ENCODE measurements around the gene MGAT2.
"Not testable (repeated sequence)": the region's sequence is repeated elsewhere in the genome, so short reads cannot be mapped to it uniquely, and the experiment has no call there.

MGAT2 gene

DNA sequence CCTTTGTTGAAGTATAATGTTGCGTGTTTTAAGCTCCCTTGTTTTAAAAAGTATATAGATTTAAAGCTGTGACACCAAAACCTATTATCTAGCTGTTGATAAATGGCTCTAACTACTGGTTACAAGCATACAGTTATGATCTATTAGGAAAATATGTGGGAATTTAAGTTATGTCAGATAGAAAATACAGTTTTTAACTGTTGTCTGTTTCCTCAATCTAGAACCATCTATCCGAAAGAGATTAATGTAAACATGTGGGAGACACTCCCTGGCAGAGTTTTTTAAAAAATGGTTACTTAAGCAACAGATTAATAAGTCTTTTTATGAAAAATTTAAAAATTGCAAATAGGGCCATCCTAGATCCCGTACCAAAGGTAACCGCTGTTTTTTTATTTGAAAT, 8.3 kb upstream of the MGAT2 start:
- no peak for DNase-seq (ENCODE audit: low read depth in 2 of 2)

DNA sequence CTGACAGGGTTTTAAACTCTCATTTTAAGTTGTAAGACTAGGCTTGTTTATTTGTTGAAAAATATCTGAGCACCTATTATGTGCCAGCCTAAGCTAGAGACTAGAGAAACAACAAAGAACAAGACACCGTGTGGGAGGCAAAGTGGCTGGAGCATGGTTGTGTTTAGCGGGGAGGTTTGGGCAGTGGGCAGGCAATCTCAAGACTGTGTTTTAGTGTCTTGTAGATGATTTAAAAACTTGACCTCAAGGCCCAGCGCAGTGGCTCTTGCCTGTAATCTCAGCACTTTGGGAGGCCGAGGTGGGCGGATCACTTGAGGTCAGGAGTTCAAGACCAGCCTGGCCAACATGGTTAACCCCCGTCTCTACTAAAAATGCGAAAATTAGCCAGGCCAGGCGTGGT, 7.9 kb upstream of the MGAT2 start:
- no peak for DNase-seq (ENCODE audit: low read depth in 2 of 2)

DNA sequence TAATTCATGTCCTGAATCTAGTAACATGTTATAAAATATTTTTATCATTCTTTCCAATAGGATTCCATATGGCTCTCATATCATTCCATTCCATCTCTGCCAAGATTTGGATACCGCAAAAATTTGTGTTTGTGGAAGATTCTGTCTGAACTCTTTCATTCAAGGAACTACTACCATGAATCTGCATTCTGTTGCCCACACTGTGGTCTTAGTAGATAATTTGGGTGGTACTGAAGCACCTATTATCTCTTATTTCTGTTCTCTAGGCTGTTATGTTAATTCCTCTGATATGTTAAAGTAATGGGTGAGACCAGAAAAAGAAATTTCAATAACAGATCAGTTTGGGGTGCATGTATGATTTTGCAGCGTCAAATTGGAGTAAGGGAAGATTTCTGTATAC, 6.4 kb upstream of the MGAT2 start:
- DNase-seq (ENCODE audit: low read depth in 2 of 2), result no peak

DNA sequence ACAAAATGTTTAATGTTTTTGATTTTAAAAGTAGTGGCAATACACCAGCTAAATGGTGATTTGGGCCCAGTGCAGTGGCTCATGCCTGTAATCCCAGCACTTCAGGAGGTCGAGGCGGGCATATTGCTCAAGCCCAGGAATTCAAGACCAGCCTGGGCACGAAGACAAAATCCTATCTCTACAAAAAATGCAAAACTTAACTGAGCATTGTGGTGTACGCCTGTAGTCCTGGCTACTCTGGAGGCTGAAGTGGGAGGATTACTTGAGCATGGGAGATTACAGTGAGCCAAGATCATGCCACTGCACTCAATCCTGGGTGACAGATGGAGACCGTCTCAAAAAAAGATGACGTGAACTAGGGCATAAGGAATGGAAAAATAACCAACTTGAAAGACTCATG, 4.8 kb upstream of the MGAT2 start:
- DNase-seq (ENCODE audit: low read depth in 2 of 2), result no peak

DNA sequence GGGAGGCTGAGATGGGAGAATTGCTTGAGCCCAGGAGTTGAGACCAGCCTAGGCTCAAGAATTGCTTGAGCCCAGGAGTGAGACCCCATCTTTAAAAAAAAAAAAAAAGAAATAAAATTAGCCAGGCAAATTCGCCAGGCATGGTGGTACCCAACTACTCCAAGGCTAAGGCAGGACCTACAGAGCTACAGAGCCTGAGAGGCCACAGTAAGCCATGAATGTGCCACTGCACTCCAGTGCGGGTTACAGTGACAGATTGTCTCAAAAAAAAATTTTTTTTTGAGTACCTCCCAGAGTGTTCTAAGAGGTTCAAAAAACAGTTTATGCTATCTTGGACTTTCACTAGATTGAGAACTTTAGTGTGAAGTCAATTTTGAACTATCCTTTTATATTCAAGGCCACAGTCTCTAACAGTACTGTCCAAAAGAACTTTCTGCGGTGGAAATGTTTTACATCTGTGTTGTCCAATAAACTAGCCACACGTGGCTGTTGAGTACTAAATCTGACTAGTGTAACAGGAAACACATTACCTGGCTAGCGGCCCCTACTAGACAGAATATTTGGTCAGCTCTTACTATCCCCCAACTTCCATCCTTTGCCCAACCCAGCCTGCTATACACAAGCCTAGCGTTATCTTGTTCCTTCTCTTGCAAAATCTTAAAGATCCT, 2.6 kb upstream of the MGAT2 start:
- no peak for DNase-seq (ENCODE audit: low read depth in 2 of 2)

DNA sequence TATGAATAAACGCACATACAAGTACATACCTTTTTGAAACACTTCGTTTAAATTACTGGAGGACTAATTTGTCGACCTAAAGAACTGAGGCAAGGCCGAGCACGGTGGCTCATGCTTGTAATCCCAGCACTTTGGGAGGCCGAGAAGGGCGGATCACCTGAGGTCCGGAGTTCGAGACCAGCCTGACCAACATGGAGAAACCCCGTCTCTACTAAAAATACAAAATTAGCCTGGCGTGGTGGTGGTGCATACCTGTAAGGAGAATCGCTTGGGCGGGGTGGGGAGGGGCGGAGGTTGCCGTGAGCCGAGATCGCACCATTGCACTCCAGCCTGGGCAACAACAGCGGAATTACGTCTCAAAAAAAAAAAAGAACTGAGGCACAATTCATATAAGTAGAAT, 1.3 kb upstream of the MGAT2 start:
- DNase-seq (ENCODE audit: low read depth in 2 of 2), result not testable (repeated sequence)

DNA sequence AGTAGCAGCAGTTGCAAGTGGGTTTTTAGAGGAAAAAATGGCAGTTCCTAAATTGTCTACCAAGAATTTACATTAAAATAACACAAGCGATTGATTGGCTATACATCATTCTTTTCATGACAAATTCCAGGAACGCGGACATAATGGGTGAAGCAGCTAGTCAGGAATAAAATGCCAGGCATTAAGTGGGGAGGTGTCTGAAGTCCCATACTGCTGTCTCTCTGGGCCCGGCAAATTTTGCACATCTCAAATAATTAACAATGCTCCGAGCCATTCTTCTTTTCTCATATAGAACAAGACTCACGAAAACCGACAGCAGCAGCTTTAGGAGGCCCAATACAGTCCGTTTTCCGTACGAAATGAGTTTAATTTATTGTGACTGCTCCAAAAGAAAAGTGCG, 869 bp upstream of the MGAT2 start:
- no peak for DNase-seq (ENCODE audit: low read depth in 2 of 2)

DNA sequence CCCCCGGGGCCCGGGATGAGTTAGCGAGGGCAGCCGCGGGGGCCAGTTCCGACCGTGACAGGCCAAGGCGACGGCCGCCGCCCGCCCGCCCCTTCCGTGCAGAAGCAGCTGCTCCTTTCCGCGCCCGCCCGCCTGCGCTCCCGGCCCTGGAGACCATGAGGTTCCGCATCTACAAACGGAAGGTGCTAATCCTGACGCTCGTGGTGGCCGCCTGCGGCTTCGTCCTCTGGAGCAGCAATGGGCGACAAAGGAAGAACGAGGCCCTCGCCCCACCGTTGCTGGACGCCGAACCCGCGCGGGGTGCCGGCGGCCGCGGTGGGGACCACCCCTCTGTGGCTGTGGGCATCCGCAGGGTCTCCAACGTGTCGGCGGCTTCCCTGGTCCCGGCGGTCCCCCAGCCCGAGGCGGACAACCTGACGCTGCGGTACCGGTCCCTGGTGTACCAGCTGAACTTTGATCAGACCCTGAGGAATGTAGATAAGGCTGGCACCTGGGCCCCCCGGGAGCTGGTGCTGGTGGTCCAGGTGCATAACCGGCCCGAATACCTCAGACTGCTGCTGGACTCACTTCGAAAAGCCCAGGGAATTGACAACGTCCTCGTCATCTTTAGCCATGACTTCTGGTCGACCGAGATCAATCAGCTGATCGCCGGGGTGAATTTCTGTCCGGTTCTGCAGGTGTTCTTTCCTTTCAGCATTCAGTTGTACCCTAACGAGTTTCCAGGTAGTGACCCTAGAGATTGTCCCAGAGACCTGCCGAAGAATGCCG, 699 bp downstream of the MGAT2 start:
- DNase-seq (ENCODE audit: low read depth in 2 of 2), result peak in 1 of 2 donors; percentile 29

DNA sequence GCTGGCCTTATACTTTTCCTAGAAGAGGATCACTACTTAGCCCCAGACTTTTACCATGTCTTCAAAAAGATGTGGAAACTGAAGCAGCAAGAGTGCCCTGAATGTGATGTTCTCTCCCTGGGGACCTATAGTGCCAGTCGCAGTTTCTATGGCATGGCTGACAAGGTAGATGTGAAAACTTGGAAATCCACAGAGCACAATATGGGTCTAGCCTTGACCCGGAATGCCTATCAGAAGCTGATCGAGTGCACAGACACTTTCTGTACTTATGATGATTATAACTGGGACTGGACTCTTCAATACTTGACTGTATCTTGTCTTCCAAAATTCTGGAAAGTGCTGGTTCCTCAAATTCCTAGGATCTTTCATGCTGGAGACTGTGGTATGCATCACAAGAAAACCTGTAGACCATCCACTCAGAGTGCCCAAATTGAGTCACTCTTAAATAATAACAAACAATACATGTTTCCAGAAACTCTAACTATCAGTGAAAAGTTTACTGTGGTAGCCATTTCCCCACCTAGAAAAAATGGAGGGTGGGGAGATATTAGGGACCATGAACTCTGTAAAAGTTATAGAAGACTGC, 1.5 kb downstream of the MGAT2 start:
- DNase-seq (ENCODE audit: low read depth in 2 of 2), result no peak

DNA sequence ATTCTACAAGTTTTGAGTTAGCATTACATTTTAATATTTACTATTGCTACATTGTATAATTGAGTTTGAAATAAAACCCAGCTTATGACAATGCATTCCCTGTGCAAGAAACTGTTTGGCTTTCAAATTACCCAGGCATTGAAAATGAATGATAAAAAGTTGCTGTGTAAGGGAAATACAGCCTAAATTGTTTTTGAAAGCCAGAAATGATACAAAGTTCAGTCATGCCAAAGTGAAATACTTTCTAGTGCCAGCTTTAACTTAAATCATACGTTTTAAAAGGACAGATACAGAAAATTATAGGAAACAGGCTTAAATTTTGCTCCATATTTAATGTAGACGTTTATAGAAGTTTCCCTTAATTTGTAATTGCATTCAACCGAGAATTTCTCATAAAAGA, 2.8 kb downstream of the MGAT2 start:
- DNase-seq (ENCODE audit: low read depth in 2 of 2), result no peak

DNA sequence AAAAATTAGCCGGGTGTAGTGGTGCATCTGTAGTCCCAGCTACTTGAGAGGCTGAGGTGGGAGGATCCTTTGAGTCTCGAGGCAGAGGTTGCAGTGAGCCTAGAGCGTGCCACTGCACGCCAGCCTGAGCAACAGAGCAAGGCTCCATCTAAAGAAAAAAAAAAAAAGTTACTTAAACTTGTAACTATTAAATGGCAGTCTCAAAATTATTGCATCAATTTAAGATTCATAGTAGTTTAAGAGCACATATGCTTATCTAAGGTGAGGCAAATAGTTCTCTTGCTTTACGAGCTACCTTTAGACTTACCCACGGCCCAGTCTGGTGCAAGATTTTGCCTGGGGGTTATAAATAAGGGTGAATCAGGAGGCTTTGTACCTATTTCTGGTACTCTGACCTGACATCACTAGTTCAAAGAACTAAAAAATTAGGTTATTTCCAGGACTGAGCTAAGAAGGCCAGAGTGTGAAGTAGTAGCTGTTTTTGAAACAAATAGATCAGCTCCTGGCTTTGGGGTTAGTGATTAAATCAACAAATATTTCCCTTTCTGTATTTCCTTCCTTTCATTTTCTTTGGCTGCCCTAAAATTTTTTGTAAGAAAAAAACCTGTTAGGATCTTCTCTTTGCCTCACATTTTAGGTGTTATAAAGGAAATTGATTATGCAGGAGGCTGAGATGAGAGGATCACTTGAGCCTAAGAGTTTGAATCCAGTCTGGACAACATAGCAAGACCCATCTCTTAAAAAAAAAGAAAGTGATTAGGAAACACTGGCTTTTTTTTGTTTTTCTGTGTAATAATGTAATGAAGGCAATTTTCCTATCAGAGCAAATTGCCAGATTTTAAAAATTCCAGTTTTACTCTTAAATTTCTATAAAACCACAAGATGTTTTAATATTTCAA, 3.6 kb downstream of the MGAT2 start:
- no peak for DNase-seq (ENCODE audit: low read depth in 2 of 2)

DNA sequence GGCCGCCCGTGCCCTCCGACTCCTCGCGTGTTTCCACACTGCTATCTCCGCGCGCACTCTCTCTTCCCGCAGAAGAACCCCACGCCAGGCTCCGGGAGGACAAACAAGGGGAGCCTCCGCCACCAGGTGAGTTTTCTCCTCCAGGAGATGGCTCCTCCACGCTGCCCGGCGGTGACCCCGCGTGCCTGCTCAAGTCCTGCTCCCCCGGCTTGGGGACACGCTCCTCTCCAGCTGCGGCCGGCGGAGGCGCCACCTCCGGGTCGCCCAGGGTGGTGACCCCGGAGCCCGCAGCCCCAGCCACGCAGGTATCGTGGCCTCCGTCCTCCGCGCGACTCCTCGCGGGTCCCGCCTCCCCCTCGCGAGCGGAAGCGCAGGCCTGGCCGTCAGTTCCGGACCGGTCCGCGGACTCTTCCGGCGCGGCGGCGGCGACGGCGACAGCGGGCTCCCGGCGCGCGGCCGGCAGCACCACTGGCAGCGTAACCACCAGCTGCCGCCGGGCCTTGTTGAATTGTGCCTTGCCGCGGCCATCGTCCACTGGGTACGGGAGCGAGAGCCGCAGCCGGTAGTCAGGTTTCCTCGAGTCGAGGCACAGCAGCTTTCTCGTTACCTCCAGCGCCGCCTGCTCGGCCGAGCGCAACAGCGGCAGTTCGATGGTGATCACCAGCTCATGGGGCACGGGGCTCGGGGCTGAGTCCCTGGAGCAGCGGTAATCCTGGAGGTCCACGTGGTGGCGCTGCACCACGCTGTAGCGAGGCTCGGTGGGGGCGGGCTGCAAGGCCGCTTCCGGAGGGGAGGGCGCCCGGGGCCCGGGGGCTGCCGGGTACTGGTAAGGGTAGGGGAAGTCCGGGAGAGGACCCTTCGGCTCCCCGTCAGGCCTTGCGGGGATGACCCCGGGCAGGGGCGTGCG, 13.3 kb downstream of the MGAT2 start:
- DNase-seq (ENCODE audit: low read depth in 2 of 2), result peak; percentile 86 to 88

DNA sequence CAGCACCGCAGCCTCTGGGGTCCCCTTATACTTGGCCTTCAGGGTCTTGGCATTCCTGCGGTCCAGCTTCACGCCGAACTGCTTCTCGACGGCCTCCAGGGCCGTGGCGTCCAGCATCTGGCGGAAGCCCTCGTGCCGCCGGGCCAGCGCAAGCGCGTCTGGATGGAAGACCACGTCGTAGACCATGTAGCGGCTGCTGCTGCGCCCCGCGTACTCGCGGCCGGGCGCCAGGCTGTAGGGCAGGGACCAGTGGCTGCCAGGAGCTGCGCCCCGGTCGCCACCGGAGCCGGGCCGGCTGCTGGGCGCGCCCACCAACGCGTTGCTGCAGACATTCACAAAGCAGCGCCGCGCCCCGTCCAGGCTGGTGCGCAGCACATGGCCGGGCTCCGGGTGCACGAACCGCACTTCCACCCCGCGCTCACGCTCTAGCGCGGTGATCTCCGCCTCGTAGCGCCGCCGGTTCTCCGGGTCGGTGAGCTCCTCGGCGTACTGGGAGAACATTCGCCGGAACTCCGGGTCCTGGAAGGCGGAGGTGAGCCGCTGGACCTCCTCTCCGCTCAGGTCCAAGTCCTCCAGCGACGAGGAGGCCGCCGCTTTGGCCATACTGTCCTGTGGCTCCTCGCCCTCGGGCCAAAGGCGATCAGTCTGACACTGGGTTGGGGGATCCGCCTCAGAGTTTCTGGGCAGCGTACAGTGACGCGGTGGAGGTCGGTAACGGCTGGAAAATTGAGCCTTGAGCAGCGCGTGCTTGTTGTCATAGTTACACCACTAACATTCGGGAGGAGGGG, 14.1 kb downstream of the MGAT2 start, which contains the start of gene DNAAF2:
TSS of gene DNAAF2 (minus strand) at position 698 of the 788 bp plus-strand sequence. CDS start at position 603, 95 bp downstream.
- peak; percentile 30 to 32 for DNase-seq (ENCODE audit: low read depth in 2 of 2)

DNA sequence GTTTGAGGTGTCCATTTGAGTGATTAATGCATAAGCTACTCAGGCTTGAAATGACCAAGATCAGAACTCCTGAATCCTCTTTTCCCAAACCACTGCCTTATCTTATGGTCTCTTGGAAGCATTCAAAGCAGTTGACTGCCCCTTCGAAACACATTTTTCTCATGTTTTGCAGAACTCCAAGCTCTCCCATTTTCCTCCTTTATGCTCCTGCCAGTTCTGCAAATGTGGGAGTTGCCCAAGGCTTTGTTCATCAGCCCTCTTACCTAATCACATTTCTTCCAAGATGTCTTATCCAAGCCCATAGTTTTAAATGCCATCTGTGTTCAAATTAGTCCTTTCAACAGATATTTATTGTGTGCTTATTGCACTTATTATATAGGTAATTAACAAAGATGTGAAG, 16.3 kb downstream of the MGAT2 start:
- DNase-seq (ENCODE audit: low read depth in 2 of 2), result no peak

DNA sequence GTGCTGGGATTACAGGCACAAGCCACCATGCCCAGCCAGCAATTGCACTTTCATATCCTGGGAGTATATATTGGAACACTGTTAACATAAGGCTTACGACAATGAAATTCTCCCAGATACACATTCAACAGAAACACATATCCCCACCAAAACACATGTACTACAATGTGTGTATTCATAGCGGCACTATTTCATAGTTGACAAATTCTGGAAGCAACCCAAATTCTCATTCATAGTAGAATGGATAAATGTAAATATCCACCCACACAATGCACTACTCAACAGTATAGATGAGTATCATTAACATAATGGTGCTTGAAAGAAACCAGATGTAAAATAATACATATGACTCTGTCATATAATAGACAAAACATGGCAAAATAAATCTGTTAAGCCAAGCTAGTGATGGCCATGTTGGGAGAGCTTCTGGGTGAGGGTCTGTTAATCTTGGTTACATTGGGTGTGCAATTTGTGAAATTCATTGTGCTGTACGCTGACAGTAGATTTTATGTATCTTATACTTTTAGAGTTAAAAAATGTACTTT, 17.0 kb downstream of the MGAT2 start:
- DNase-seq (ENCODE audit: low read depth in 2 of 2), result no peak

DNA sequence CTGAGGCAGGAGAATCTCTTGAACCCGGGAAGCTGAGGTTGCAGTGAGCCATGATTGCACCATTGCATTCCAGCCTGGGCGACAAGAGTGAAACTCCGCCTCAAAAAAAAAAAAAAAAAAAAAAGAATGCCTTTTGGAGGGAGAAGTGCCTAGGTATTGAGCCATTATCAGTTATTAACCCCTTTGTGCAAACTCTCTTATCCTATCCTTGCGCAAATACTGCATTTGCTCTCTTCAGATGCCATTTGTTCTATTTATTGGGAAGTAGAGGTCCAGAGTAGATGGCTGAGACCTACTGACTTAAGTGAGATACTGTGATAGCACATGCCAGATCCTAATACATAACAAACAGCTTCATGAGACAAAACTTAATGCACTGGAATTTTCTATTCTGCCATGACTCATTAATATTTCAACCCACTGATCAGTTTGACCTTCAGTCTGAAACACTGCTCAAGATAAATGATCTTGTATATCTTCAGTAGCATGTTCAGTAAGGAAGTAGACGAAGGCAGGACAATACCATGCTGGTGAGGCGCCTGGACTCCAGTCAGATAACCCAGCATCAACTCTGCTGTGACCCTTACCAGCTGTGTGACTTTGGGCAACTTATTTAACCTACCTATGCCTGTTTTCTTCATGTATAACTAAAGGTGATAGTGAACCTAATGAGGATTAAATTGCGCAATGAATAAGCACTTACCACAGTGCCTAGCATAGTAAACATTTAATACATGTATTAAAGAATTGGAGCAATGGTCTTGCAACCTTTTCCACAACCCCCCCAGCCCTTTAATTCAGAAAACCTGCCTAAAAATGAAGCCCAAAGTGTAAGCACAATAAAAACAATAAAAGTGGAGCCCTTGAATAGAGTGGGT, 20.2 kb downstream of the MGAT2 start:
- DNase-seq (ENCODE audit: low read depth in 2 of 2), result no peak

DNA sequence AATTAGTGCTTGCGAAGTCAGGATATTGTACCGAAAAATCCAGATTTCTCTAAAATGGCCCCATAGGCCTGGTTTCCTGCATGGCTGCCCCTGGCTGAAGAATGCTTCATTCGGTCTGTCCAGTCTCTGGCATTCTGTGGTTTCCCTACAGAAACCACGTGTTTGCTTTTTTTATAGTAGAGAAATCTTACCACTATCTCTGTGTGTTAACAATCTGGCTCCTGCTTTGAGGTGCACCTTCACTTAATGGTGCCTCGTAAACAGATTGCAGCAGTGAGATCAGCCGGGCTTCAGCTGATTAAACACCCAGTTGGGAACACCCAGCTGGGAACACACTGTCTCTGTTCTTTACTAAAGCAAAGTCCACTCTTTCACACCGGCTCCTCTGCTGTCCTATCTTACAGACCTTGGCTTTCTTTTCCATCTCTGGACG, 21.1 kb downstream of the MGAT2 start:
- DNase-seq (ENCODE audit: low read depth in 2 of 2), result no peak

DNA sequence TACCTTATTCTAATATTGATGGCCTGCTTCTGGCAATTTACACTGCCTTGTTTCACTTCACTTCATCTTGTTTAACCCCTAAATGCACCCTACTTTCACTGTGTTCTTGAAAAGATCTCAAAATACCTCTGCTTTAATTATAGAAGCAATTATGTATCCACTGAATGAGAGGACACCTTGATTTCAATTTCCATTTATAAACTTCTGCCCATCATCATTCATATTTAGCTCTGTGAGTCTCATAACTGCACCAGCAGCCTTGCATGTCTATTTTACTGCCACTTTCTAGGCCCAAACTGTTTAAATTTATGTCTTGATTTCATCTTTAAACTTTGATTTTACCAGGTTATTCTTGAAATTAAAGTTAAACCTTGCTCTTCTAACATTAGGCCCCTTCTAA, 21.6 kb downstream of the MGAT2 start:
- DNase-seq (ENCODE audit: low read depth in 2 of 2), result no peak

DNA sequence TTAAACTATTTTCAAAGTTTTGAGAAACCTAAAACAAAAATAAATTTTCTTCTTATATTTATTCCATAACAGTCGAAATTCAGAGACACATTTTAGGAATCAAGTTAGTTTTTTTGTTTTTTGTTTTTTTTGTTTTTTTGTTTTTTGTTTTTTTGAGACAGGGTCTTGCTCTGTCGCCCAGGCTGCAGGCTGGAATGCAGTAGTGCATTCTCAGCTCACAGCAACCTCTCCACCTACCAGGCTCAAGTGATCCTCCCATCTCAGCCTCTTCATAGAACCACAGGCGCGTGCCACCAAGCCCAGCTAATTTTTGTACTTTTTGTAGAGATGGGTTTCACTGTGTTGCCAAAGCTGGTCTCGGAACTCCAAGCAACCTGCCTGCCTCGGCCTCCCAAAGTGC, 32.9 kb downstream of the MGAT2 start:
- no peak for DNase-seq (ENCODE audit: low read depth in 2 of 2)
